Prostate gland (tissue), 2 donors: Measurements from ENCODE around the gene FOXB2. TPM values are rescaled to one million over a fixed set of nuclear protein-coding genes. Genes with fewer than 3 reads are reported as not detected.

Source experiments
- DNase-seq: peaks from one replicate; pipeline ENCODE4 v3.0.0-alpha.2; 2019; ENCODE audit warnings: low spot score
- H3K27ac ChIP-seq, 2 donors: fragments of 200-600 bp; sonication (generic); 2 replicates each; pipeline ENCODE4 v1.5.1; 2017 to 2019
- H3K27me3 ChIP-seq: fragments of 200-600 bp; sonication (generic); replicated peaks from 2 replicates; pipeline ENCODE4 v1.5.1; 2019; ENCODE audit not compliant: insufficient read depth
- H3K36me3 ChIP-seq, 2 donors: fragments of 200-600 bp; sonication (generic); 1 replicate in 1 of 2; 2 replicates in 1 of 2; pipeline versions ENCODE4 v1.5.1 to v1.8.1; 2017 to 2019
- H3K4me1 ChIP-seq: fragments of 200-600 bp; sonication (generic); replicated peaks from 2 replicates; pipeline ENCODE4 v1.5.1; 2019
- H3K4me3 ChIP-seq, 2 donors: fragments of 200-600 bp; sonication (generic); 2 replicates each; pipeline ENCODE4 v1.5.1; 2017 to 2019
- H3K9me3 ChIP-seq: fragments of 200-600 bp; sonication (generic); 2 replicates; pipeline ENCODE4 v1.5.1; 2017
- POLR2A ChIP-seq: fragments of 450-650 bp; IDR thresholded peaks from one replicate; pipeline ENCODE4 v1.6.1; 2016; ENCODE audit warnings: antibody characterized with exemption, mild to moderate bottlenecking
- POLR2AphosphoS5 ChIP-seq: sonication (generic); formaldehyde crosslinking; IDR thresholded peaks from one replicate; pipeline ENCODE4 v1.6.1; 2017; ENCODE audit warnings: antibody characterized with exemption
- WGBS: methylation state at CpG from one replicate; pipeline ENCODE4 v1.1.5; 2018; 5-methylcytosine and 5-hydroxymethylcytosine counted together
- intact Hi-C: fragments of 100-400 bp; cut with DNase I; formaldehyde crosslinking; loops from one replicate; pipeline ENCODE4 v1.14.2; 2022
- total RNA-seq, 2 donors: library from RNA; depleted of rRNA; stranded (reverse); fragments of >200 nt; gene quantifications; one replicate each; pipeline ENCODE4 v1.1.0, GENCODE V29; 2016
- TF ChIP-seq, protein P1 (sequence below), 4 experiments: fragments of 200-600 bp in 2 of 4; fragments of 450-650 bp in 2 of 4; sonication (generic) in 2 of 4; IDR thresholded peaks; 1 replicate in 3 of 4; 2 replicates in 1 of 4; pipeline ENCODE4 v1.5.1; 2016 to 2019; ENCODE audit warnings: antibody characterized with exemption in 4 of 4, mild to moderate bottlenecking in 2 of 4, moderate library complexity in 2 of 4

The FOXB2 gene
- total RNA-seq, 2 donors from 2014 or later: not detected

- Histone ChIP-seq H3K9me3 (no peaks in the 10 kb centered on the region), H3K4me3 (no peak overlapping the region), H3K27me3 (peaks cover 76% of the 10 kb centered on the region), H3K4me1 (peaks cover 6% of the 10 kb centered on the region), H3K27ac (no peak overlapping the region), H3K36me3 (no peaks in the 10 kb centered on the region)
- no peak for TF ChIP-seq POLR2AphosphoS5
- TF ChIP-seq POLR2A: no peak
- TF ChIP-seq, protein P1, sequence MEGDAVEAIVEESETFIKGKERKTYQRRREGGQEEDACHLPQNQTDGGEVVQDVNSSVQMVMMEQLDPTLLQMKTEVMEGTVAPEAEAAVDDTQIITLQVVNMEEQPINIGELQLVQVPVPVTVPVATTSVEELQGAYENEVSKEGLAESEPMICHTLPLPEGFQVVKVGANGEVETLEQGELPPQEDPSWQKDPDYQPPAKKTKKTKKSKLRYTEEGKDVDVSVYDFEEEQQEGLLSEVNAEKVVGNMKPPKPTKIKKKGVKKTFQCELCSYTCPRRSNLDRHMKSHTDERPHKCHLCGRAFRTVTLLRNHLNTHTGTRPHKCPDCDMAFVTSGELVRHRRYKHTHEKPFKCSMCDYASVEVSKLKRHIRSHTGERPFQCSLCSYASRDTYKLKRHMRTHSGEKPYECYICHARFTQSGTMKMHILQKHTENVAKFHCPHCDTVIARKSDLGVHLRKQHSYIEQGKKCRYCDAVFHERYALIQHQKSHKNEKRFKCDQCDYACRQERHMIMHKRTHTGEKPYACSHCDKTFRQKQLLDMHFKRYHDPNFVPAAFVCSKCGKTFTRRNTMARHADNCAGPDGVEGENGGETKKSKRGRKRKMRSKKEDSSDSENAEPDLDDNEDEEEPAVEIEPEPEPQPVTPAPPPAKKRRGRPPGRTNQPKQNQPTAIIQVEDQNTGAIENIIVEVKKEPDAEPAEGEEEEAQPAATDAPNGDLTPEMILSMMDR (IDR thresholded peaks at IDR 0.05): no peak
- no peak for DNase-seq
- intact Hi-C loops: no loop called here
- 4% methylated on average over 22 of the region's 22 CpGs for WGBS
These were observed 1.9 kb downstream of the FOXB2 start for GRCh38 chr9:77021291-77021894.

DNA sequence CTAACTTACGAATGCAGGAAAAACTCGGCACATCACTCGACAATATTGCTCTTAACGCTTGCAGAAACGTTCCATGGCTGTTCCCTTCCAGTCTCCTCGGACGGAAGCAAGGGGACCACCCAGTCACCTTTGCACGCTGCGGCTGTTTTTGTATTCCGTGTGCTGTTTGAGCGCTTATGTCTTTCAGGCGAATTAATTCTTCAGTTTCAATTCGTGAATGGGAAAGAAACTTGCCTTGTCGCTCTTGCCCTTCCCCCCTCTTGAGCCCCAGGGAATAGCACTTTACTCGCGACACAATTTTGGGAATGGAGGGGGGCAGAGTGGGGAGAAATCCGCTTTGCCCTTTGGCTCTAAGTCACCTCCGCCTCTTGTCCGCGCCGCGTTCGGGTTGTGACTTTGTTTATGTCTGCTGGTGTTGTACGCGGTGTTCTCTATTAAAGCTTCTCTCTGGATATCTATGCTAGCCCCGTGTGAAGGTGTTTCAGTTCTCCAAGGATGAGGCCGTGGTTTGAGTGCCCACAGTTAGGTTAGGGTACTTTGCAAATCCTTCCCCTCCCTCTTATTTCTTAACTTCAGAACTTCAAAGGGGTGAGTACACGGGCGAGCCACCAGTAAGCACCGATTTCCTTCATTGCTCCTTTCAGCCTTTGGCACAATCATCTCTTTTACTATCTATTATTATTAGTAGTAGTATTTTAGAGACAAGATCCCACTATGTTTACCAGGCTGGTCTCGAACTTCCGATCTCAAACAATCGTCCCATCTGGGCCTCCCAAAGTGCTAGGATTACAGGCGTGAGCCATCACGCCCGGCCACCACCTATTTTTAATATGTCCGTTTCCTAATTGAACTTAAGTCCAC is 2.7 kb downstream of the FOXB2 start:
- Histone ChIP-seq H3K4me3 (no peak overlapping the region), H3K36me3 (no peaks in the 10 kb centered on the region), H3K9me3 (no peaks in the 10 kb centered on the region), H3K27ac (no peak overlapping the region), H3K27me3 (peaks cover 69% of the 10 kb centered on the region), H3K4me1 (peaks cover 6% of the 10 kb centered on the region)
- intact Hi-C loops: no loop called here
- no peak for DNase-seq
- no peak for TF ChIP-seq POLR2AphosphoS5
- TF ChIP-seq POLR2A: no peak
- TF ChIP-seq, protein P1 (IDR thresholded peaks at IDR 0.05): no peak
- 10% methylated on average over 37 of the region's 37 CpGs for WGBS

DNA sequence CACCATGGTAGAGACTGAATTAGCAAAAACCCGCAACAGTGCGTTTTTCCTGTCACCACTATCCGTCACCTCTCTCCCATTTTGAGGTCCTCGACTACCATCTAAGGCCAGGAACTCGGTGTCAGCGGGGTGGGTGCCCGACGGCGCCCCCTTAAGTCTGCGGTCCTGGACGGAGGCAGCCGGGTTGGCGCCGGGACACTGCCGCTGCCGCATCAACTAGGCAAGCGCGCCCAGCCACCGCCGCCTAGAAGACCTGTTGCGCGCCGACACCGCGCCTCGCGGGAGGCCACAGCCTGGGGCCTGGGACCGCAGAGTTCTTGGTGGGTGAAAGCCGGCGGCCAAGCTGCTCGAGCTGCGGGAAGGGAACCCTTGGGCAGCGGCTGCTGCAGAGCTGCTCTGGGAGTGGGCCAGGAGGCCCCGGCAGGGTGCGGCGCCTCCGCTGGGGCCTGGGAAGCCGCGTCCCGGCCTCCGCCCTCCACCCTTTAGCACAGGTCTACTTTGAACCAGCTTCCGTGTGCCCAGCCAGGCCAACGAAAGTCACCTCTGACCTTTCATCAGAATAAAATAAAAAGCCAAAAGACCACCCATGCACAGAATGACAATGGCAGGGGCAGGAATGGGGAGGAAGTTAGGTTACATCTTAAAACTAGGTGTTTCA is 3.5 kb downstream of the FOXB2 start:
- TF ChIP-seq, protein P1 (IDR thresholded peaks at IDR 0.05): no peak
- TF ChIP-seq POLR2A (no peak), POLR2AphosphoS5 (no peak)
- Histone ChIP-seq H3K9me3 (no peaks in the 10 kb centered on the region), H3K27me3 (peaks cover 62% of the 10 kb centered on the region), H3K4me1 (peaks cover 6% of the 10 kb centered on the region), H3K27ac (no peak overlapping the region), H3K4me3 (no peak overlapping the region), H3K36me3 (no peaks in the 10 kb centered on the region)
- intact Hi-C loops: no loop called here
- WGBS: 12% methylated on average over 22 of the region's 43 CpGs
- no peak for DNase-seq

GRCh38 chr9:77023726-77024125 is 4.3 kb downstream of the FOXB2 start:
- peaks cover 6% of the 10 kb centered on the region for H3K4me1 ChIP-seq
- H3K36me3 ChIP-seq: no peaks in the 10 kb centered on the region
- H3K27ac ChIP-seq: no peak overlapping the region
- H3K4me3 ChIP-seq: no peak overlapping the region
- TF ChIP-seq POLR2AphosphoS5 (no peak), POLR2A (no peak)
- TF ChIP-seq, protein P1 (IDR thresholded peaks at IDR 0.05): no peak
- 64% methylated on average over 10 of the region's 10 CpGs for whole genome bisulfite sequencing
- intact Hi-C loops: no loop called here
- no peak for DNase-seq
- H3K27me3 ChIP-seq: peaks cover 54% of the 10 kb centered on the region
- H3K9me3 ChIP-seq: no peaks in the 10 kb centered on the region
